ENCODE data around the gene RANGAP1. TPM values are rescaled to one million over a fixed set of nuclear protein-coding genes. Genes with fewer than 3 reads are reported as not detected.

The RANGAP1 gene
- total RNA-seq (2014; rRNA removed; shearing (Covaris generic)) = 95.7 and 100 TPM in 2 replicates

- peak; percentile 88 for DNase-seq (ENCODE audit: low spot score)
These were observed at the start of gene RANGAP1 for GRCh38 chr22:41285820-41286638. Gene RANGAP1, minus strand, starts transcription at chr22:41286187. Its CDS starts 5,143 bp downstream, at chr22:41281044.

GRCh38 chr22:41334951-41335635, 49.1 kb upstream of the RANGAP1 start:
- no peak for DNase-seq (ENCODE audit: low spot score)

GRCh38 chr22:41334215-41334614, 48.2 kb upstream of the RANGAP1 start:
- DNase-seq (ENCODE audit: low spot score) = no peak

DNA sequence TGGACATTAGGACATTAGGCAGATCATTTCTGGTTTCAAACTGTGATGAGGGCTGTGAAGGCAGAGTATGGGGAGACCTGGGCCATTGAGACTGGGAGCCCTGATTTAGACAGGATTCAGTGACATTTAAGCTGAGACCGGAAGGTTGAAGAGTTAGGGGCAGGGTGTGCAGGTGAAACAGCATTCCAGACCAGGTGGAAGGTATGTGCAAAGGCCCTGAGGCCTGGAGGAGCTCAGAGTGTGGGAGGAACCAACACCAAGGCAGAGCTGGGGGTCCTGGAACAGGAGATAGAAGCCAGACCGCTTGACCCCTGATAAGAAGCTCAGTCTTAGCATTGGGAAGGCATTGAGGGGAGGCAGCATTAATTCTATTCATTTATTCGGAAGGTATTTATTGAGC, 47.8 kb upstream of the RANGAP1 start:
- no peak for DNase-seq (ENCODE audit: low spot score)

- no peak for DNase-seq (ENCODE audit: low spot score)
These were observed 46.4 kb upstream of the RANGAP1 start for GRCh38 chr22:41332217-41332939.

GRCh38 chr22:41330169-41330568, 44.2 kb upstream of the RANGAP1 start:
- no peak for DNase-seq (ENCODE audit: low spot score)

- no peak for DNase-seq (ENCODE audit: low spot score)
These were observed 41.1 kb upstream of the RANGAP1 start for GRCh38 chr22:41327124-41327523.

GRCh38 chr22:41324821-41325528, 39.0 kb upstream of the RANGAP1 start:
- no peak for DNase-seq (ENCODE audit: low spot score)

DNA sequence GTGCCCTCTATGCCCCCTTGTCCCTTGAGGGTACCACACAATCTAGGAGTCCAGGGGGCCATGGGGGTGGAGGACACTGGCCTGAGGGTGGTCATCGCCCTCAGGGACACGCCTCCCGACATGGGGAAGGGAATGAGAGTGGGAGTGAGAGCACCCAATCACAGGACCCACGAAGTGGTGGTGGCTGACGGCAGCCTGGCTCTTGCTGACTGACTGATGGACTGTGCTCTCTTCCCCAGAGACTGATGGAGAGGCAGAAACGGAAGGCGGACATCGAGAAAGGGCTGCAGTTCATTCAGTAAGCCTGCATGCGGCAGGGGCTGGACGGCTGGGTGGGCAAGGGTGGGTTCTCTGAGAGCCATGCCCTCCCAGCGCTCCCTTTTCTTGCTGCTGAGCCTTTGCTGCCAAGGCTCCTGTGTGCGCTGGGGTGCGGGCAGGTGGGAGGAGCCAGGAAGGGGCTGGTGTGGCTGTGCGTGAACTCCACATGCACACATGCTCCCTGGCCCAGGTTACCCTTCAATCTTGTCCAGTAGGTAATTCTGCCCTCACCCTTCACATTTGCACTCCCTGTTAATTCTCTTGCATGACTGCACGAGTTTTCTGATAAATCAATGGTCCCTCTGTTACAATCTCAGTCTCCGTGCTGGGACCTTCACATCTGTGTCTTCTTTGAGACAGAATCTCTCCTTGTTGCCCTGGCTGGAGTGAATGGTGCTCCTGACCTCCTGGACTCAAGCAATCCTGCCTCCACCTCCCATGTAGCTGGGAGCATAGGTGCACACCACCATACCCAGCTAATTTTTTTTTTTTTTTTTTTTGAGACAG, 34.6 kb upstream of the RANGAP1 start:
- DNase-seq (ENCODE audit: low spot score) = no peak

- no peak for DNase-seq (ENCODE audit: low spot score)
These were observed 29.6 kb upstream of the RANGAP1 start for GRCh38 chr22:41315586-41315985.

- DNase-seq (ENCODE audit: low spot score) = no peak
These were observed 28.8 kb upstream of the RANGAP1 start for GRCh38 chr22:41314821-41315220.

- DNase-seq (ENCODE audit: low spot score) = no peak
These were observed 25.5 kb upstream of the RANGAP1 start for GRCh38 chr22:41311487-41311886.

DNA sequence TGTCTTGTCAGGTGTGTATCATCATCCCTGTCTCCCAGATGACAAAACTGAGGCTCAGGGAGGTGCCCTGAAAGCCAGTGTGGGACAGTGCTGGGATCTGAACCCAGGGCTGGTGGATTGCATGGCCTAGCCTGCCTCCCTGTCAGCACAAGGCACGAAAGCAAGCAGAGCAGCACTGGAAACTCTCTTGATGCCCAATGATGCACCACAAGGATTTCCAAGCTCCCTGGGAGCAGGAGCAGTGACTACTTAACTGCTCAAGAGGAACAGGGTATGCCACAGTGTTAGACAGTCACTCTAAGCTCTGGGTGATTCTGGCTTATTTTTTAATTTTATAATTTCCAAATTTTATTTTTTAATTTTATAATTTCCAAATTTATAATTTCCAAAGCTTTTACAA, 24.3 kb upstream of the RANGAP1 start:
- no peak for DNase-seq (ENCODE audit: low spot score)

DNA sequence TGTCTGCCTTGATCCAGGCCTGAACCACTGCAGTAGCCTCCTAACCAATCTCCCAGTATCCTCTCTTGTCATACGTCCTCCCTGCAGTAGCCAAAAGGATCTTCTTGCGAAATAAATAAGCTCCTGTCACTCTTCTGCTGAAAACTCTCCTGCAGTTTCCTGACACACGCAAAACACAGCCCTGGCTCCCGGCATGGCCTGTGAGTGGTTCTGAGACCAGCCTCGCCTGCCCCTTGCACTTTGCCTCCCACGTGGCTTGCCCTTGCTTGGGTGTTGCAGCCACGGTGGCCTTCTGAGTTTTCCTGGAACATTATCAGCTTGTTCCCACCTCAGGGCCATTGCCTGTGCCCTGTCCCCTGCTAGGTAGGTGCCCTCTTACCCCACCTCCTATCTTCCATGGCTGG, 22.6 kb upstream of the RANGAP1 start:
- DNase-seq (ENCODE audit: low spot score) = no peak

DNA sequence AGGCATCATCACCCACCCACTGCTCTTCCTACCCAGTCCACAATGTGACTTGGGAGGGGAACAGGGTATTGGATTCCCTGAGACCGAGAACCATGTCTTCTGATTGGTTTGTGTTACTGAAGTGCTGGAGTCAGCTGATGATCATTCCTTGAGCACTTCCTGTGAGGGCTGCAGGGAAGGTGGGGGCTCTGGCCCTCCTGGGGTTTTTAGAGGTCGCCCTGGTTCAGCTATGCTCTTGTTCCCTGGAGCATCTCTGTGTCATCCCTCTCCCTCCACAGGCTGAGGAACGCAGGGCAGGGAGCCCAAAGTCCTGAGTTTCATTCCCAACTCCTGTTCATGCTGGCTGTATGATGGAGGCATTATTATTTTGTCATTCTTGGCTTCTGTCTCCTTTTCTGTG, 22.1 kb upstream of the RANGAP1 start:
- peak; percentile 40 for DNase-seq (ENCODE audit: low spot score)

DNA sequence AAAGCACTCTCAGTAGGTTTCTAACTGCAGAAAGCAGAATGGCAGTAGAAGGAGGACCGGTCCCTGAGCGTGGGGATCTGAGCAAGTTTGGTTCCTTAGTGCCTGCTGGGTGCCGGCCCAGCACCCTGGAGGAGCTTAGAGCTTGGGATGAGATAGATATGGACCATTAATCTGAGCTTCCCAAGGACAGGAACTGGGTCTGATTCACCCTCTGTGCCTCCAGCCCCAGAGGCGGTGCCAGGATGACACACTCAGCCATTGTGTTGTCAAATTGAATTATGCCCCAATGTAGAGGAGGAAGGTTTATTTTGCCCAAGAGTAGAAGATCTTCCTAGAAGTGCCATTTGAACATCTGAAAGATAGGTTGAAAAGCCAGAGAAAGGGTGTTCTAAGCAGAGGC, 19.7 kb upstream of the RANGAP1 start:
- peak; percentile 85 for DNase-seq (ENCODE audit: low spot score)

DNA sequence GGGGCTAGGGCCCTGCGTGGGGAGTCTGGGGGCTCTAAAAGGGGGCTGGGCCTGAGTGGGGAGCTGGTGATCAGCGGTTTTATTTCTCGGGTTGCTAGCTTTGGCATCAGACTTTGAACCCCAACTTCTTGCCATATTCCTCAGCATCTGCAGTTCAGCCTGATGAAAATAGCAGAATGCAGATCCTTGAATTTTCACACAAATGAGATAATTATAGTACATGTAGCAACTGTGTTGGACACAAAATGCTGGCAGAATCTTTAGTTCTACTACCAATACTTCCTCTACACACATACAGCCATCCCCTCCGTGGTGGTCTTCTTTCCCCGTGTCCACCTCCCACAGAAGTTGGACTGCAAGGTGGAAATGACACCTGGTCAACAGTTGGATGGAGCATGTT, 16.8 kb upstream of the RANGAP1 start:
- no peak for DNase-seq (ENCODE audit: low spot score)

GRCh38 chr22:41302021-41302767, 16.2 kb upstream of the RANGAP1 start:
- DNase-seq (ENCODE audit: low spot score) = no peak

- DNase-seq (ENCODE audit: low spot score) = peak; percentile 41
These were observed 15.4 kb upstream of the RANGAP1 start, which contains the start of gene ZC3H7B for GRCh38 chr22:41301085-41302020. Gene ZC3H7B, plus strand, starts transcription at chr22:41301525. Its CDS starts 19,136 bp downstream, at chr22:41320661.
